ENCODE measurements around the gene URB1.

The URB1 gene

GRCh38 chr21:32350211-32350980 lies 42.4 kb downstream of the URB1 start:
- no peak overlapping the region for H3K4me3 ChIP-seq (ENCODE audit: low read depth, low read length)
- TF ChIP-seq MYC (IDR thresholded peaks at IDR 0.05; ENCODE audit: low read depth, low read length) = no peak
- DNase-seq (ENCODE audit: low read depth) = no peak

- TF ChIP-seq POLR2A (IDR thresholded peaks at IDR 0.05; ENCODE audit: extremely low read depth, insufficient read length) (no peak), MAX (IDR thresholded peaks at IDR 0.05; ENCODE audit: low read depth, low read length) (no peak), MYC (IDR thresholded peaks at IDR 0.05; ENCODE audit: low read depth, low read length) (no peak), CTCF (IDR thresholded peaks at IDR 0.05; ENCODE audit: low read depth, low read length) (no peak)
- no peak overlapping the region for H3K4me3 ChIP-seq (ENCODE audit: low read depth, low read length)
- DNase-seq (ENCODE audit: low read depth) = no peak
These were observed 43.4 kb downstream of the URB1 start for GRCh38 chr21:32349333-32349944.

GRCh38 chr21:32348604-32349332 lies 44.0 kb downstream of the URB1 start:
- DNase-seq (ENCODE audit: low read depth) = no peak
- H3K4me3 ChIP-seq (ENCODE audit: low read depth, low read length) = no peak overlapping the region
- no peak for TF ChIP-seq POLR2A (IDR thresholded peaks at IDR 0.05; ENCODE audit: extremely low read depth, insufficient read length)
- TF ChIP-seq CTCF (IDR thresholded peaks at IDR 0.05; ENCODE audit: low read depth, low read length) = no peak
- no peak for TF ChIP-seq MAX (IDR thresholded peaks at IDR 0.05; ENCODE audit: low read depth, low read length)
- TF ChIP-seq MYC (IDR thresholded peaks at IDR 0.05; ENCODE audit: low read depth, low read length) = no peak

- TF ChIP-seq CTCF (IDR thresholded peaks at IDR 0.05; ENCODE audit: low read depth, low read length) = no peak
- TF ChIP-seq MAX (IDR thresholded peaks at IDR 0.05; ENCODE audit: low read depth, low read length) = no peak
- TF ChIP-seq POLR2A (IDR thresholded peaks at IDR 0.05; ENCODE audit: extremely low read depth, insufficient read length) = no peak
- TF ChIP-seq MYC (IDR thresholded peaks at IDR 0.05; ENCODE audit: low read depth, low read length) = no peak
- DNase-seq (ENCODE audit: low read depth) = no peak
- no peak overlapping the region for H3K4me3 ChIP-seq (ENCODE audit: low read depth, low read length)
These were observed 44.8 kb downstream of the URB1 start for GRCh38 chr21:32347977-32348376.

GRCh38 chr21:32347351-32347750 lies 45.5 kb downstream of the URB1 start:
- DNase-seq (ENCODE audit: low read depth) = no peak
- H3K4me3 ChIP-seq (ENCODE audit: low read depth, low read length) = no peak overlapping the region
- no peak for TF ChIP-seq POLR2A (IDR thresholded peaks at IDR 0.05; ENCODE audit: extremely low read depth, insufficient read length)
- TF ChIP-seq MYC (IDR thresholded peaks at IDR 0.05; ENCODE audit: low read depth, low read length) = no peak
- TF ChIP-seq MAX (IDR thresholded peaks at IDR 0.05; ENCODE audit: low read depth, low read length) = no peak
- TF ChIP-seq CTCF (IDR thresholded peaks at IDR 0.05; ENCODE audit: low read depth, low read length) = no peak

- DNase-seq (ENCODE audit: low read depth) = no peak
- TF ChIP-seq POLR2A (IDR thresholded peaks at IDR 0.05; ENCODE audit: extremely low read depth, insufficient read length) (no peak), CTCF (IDR thresholded peaks at IDR 0.05; ENCODE audit: low read depth, low read length) (no peak), MAX (IDR thresholded peaks at IDR 0.05; ENCODE audit: low read depth, low read length) (no peak), MYC (IDR thresholded peaks at IDR 0.05; ENCODE audit: low read depth, low read length) (no peak)
- no peak overlapping the region for H3K4me3 ChIP-seq (ENCODE audit: low read depth, low read length)
These were observed 45.9 kb downstream of the URB1 start for GRCh38 chr21:32346951-32347350.

All from NB4 (cell line).